HG02571 (cell line): ENCODE measurements around the gene CDCA7L.

ENCODE experiments used
- ATAC-seq: cut with Tn5 transposase; IDR thresholded peaks from one replicate; pipeline ENCODE4 v1.9.1; 2021; ENCODE audit warnings: mild to moderate bottlenecking, moderate library complexity; ENCODE audit not compliant: unreplicated experiment

Gene CDCA7L, protein sequence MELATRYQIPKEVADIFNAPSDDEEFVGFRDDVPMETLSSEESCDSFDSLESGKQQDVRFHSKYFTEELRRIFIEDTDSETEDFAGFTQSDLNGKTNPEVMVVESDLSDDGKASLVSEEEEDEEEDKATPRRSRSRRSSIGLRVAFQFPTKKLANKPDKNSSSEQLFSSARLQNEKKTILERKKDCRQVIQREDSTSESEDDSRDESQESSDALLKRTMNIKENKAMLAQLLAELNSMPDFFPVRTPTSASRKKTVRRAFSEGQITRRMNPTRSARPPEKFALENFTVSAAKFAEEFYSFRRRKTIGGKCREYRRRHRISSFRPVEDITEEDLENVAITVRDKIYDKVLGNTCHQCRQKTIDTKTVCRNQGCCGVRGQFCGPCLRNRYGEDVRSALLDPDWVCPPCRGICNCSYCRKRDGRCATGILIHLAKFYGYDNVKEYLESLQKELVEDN

DNA sequence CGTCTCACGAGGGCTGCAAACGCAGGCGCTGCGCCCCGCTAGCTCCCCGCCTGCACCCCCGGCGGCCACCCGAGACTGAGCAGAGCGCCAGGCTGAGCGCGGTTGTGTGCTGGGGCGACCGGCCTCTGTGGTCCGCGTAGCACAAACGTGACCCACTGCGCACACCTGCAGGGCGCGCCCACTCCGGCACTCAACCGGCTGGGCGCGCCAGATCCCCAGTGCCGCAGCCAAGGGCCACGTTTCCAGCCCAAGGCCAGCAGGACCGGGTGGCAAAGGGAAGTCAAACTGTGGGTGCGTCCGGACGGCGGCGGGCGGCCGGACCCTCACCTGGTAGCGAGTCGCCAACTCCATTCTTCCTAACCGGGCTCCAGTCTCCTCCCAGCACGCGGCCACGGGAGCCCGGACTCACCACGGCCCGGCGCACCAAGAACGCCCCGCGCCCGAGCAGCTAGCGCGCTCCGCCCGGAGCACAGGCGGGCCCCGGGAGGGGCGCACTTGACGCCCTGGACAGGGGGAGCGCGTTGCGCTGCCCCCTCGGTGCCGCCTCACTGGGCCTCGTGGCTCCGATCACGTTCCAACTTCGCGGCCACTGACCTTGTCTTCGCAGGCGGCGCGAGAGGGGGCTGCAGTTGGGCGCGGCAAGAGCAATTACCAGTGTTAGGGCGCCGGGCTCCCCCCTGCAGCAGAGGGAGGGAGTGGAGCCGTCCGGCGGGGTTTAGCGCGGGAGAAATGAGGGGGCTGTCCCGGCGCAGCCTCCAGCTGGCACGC lies at the start of gene CDCA7L:
TSS of gene CDCA7L (minus strand) at position 446 of the 768 bp plus-strand sequence. CDS start at position 351, 95 bp downstream.
- peak; percentile 87 for ATAC-seq

DNA sequence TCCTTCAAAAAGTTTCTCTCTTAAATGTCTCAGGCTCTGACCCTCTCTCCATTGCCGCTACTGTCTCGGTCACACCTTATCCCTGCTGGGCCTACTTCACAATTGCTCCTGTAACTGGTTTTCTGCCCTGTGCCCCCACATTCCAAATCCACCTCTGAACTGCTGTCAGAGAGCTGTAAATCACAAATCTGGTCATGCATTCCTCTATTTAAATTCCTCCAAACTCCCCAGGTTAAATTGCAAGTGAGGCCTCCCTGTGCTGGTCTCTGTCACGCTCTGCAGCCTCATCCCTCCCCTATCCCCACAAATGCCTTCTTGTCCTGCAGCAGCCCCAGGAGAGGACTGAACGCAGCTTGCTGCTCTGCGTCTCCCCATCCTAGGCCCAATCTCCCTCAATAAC lies 40.4 kb upstream of the CDCA7L start:
- ATAC-seq = no peak

DNA sequence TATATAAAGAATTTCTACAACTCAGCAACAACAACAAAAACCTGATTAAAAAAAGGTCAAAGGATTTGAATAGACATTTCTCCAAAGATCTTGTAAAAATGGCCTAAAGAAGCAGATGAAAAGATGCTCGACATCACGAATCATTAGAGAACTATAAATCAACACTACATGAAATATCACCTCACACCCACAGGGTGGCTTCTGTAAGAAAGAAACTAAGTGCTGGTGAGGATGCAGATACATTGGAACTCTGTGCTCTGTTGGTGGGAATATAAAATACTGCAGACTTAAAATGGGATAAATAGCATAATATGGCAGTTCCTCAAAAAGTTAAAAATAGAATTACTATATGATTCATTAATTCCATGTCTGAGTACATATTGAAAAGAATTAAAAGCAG lies 38.3 kb upstream of the CDCA7L start:
- no peak for ATAC-seq

DNA sequence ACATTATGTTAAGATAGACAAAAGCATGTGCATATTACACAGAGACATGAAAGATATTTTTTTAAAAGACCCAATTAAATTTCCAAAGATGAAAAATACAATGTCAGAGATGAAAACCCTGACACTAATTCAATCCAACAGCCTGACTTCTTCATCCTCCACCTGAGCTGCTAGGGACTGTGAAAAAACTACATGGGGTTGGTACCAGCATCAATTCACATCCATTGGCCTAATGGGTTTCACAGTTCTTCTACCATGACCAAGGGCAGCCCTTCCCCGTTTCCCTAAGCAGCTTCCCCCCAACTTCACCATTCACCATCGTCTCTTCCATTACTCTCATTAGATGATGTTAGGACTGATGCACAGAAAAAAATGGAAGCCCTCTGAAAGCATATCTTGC lies 37.4 kb upstream of the CDCA7L start:
- ATAC-seq = no peak

DNA sequence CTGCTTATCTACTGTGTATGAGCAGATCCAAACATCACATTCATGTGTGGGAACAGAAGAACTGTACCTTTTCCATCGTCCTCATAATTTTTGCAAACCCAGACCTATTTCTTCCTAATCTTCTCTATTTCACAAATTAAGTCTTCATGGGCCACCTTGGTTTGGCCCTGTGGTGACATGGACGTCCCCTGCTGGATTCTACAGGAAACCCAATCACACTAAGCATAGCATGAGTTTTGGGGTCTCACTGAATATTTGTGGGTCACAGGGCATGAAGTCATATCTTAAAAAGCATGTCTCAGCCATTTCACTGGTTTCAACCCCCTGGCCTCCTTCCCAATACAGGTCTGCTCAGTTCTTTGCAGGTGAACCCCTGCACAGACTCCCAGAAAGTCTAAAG lies 35.8 kb upstream of the CDCA7L start:
- no peak for ATAC-seq

DNA sequence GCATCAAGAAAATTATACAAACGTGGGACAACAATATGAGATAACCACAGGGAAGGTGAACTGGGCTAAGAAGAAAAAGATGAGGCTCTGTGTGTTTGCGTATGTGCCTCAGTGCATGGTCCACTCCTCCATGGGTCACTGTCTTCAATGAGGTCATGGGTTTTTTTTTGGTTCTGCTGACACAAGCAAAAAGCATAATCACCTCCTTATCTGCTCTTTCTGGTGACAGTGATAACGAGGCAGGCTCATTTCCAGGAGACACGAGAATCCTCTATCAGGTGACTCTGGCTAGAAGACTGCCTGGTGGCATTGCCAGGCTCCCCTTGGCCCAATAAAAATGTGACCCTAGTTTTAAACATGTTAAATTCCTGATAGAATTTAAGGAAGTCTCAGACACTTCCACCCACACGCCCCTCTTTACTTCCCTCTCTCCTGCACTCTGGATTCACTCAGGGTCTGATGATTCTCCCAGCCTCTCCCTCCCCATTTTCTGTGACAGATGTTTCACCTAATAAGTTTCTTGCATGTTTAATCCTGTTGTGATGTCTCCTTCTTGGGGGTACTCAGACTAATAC lies 35.3 kb upstream of the CDCA7L start:
- ATAC-seq = no peak

DNA sequence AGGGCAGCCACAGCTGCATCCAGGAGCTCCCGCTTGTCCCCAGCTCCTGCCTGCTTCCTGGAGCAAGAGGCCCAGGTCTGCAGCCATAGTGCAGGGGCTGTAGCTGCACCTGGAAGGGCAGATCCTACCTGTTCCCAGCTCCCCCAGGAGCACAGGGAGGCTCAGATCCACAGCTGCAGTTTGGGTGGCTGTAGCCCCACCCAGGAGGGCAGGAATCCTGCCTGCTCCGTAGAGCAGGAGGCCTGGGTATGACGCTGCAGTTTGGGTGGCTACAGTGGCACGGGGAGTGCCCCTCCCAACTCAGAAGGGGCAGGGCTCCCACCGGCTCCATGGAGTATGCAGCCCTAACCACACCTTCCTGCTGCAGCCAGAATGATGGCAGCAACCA lies 26.7 kb upstream of the CDCA7L start:
- ATAC-seq = no peak

DNA sequence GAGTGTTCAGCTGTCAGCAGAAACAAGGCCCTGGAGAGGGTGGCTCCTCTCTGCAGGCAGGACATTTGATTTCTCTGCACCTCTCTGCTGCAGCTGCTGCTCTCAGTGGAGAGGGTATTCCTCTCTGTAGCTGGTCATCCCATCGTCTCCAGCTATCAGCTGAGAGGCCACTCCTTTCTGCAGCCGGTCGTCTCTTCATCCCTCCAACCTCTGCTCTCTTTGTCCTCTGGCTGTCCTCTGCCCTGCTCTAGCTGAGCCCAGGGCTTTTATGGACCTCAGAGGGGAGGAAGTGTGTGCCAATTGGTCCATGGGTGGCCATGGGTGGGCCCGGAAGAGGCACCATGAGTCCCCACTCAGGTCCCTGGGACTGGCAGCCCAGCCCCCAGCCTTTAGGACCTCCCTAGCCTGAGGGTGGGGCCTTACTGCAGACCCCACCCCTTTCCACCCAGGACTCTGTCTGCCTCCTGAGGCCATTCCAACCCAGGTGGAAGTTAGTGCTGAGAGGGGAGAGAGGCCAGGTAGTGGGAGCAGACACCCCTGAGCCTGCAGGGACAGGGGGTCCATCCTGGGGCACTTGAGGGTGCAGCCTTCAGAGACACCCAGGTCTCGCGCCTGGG lies 26.2 kb upstream of the CDCA7L start:
- no peak for ATAC-seq

DNA sequence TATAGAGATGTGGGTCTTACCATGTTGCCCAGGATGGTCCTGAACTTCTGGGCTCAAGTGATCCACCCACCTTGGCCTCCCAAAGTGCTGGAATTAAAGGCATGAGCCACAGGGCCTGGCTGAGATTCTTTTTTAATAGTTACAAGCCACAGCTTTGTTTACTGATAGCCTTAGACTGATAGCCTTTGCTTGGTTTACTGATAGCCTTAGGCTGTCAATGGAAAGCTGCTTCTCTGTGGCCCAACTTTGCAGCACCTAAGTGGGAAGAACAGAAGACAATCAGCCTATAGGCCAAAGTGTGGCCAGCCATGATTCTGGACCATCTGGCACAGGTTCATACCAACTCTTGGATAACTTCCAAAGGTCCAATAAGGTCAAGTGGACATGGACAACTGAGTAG lies 24.1 kb upstream of the CDCA7L start:
- ATAC-seq = no peak

DNA sequence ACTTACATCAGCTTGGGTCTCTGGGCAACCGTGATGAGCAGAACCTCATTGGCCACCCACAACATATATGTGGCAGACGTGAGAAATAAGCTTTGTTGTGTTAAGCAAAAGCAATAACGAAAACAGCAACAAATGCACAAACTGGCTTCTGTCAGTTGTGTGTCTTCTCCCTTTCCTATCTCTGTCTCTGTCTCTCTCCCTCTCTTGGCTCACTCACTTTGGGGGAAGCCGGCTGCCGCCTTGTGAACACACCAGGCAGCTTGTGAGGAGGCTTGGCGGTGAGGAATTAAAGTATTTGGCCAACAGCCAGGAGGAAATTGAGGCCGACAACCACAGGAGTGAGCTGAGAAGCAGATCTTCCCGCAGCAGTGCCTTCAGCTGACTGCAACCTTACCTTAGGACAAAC lies 21.9 kb upstream of the CDCA7L start:
- no peak for ATAC-seq

DNA sequence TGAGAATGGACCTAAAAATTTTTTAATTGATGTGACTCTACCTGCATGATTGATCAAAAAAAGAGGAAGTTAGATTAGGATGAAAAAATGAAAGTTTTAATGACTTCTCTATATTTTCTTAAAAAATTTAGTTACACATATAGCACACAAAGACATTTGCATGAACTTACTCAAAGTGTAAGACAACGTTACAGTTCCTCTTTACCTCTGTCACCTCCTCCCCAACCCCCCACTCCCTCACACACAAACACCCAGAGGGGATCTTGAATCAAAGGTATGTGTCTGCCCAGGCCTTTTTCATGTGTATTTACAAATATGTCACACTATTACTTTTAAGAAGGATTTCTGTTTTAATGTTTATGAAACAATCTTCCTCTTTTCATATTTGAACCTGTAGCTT lies 20.6 kb upstream of the CDCA7L start:
- ATAC-seq = peak; percentile 82

DNA sequence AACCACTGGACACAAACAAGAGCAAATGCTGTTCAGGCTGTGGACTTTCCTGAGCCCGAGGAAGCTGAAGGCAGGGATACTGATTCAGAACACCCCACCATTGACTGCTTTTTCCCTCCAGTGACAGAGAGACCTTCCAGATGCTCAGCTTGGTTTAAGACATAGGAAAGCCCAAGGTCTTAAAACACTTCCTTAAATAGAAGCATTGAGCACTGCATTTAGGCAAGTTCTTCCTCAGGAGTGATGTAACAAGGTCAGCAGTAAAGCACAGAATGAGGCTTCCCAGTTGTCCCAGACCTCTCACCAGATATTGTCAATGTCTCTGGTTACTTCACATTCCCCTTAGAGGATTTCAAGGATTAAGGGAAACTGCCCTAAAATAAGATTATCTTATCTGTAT lies 19.6 kb upstream of the CDCA7L start:
- ATAC-seq = no peak

DNA sequence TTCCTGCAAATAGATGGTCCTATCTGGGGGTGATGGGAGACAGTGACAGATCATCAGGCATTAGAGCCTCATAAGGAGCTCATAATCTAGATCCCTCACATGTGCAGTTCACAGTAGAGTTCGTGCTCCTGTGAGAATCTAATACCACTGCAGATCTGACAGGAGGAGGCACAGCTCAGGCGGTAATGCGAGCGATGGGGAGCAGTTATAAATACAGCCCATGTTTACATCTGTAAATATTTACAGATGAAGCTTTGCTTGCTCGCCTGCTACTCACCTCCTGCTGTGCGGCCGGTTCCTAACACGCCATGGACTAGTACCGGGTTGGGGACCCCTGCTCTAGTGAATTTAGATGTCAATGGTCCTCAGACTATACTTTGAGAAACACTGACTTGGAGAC lies 17.0 kb upstream of the CDCA7L start:
- ATAC-seq = no peak

DNA sequence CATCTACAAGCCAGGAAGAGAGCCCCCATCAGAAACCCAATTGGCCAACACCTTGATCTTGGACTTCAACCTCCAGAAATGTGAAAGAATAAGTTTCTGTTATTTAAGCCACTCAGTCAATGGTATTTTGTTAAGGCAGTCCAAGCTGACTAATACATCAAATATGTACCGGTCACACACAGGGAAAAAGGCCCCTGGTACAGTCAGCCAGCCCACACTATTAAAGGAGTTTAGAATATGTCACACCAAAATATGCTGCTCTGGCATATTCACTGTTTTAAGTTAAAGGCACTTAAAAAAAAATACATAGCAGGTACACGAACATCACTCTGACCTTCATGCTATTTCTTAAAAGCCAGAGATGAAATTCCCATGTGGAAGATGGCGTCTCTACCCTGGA lies 15.2 kb upstream of the CDCA7L start:
- ATAC-seq = no peak

DNA sequence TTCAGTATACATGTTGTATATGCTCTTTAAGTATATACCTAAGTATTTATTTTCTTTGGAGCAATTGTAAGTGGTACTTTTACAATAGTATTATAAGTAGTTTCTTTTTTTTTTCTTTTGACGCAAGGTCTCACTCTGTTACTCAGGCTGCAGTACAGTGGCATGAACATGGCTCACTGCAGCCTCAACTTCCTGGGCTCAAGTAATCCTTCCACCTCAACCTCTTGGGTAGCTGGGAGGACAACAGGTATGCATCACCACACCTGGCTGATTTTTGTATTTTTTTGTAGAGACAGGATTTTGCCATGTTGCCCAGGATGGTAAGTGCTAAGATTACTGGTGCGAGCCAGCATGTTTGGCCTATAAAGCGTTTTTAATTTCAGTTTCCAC lies 13.7 kb upstream of the CDCA7L start:
- no peak for ATAC-seq

DNA sequence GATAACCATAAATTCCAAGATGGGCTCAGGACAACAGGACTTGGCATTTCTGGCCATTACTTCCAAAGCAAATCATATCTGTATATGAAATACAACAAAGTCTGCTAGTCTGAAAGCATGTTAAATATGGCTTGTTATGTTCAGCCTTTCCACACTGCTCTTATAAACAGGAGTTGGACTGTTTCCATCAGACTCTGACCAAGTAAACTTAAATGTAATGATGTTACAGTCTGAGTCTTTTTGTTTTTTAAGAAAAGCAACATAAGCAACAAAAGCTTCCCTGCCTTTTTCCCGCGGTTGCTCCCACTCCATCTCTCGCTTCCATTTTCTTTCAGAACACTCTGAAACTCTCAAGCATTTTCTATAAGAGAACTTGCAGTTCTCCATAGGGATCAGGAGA lies 8.1 kb upstream of the CDCA7L start:
- no peak for ATAC-seq

DNA sequence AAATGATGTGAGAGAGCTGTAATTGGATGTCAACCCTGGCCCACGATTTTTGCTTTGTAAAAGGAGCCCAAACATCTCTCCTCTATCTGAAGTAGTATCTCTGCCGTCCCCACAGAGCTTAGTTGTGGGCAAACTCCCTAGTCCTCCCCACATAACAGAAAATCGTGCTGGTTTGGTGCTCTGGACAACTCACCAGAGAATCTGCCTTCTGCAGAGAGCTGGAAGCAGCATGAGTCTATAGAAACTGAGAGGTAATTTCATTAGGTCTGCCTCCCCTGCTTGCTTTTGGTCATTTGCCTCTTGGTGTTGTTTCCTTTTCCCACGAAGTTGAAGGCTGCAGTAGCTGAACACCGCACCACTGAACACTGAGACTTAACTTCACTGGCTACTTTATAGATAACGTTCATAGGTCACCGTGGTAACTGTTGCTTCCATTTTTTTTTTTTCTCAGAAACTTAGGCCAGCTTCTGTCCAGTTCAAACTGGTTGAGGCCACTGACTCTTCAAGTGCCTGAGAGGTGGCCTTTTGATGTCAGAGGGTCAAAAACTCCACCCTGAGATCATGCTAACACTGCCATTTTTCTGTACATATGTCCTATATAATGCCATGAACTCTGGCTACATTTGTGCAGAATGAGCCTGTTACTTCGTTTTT lies 3.3 kb upstream of the CDCA7L start:
- no peak for ATAC-seq

DNA sequence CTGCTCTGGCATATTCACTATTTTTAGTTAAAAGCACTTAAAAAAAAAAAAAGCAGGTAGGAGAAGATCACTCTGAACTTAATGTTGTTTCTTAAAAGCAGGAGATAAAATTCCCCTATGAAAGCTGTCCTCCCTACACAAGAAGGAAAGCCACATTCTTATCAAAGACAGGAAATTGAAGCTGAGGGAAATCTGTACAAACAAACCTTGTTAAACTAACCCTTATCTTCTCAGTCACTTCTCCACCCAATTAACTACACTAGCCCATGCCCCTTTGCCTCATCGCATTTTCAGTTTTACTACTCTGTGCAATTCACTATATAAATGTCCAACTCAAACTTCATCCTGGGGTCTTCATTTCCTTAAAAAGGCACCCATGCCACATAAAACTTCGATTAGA lies 2.7 kb upstream of the CDCA7L start:
- no peak for ATAC-seq

DNA sequence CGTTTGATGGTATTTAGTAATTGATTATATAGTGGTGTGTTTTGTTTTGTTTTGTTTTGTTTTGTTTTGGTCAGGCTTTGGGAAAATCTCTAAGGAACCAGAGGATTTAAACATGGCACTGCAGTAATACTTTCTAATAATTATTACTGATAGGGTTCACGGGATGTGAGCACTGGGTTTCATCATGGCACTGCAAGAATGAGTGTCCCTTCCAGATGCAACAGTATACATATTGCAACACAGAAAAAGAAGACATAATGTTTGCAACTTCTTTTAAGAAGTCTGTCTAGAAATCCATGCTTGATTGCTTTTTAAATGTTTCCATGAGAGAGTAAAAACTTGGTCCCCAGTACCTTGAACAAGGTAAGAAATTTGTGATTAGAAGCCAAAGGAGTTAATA lies 2.2 kb upstream of the CDCA7L start:
- no peak for ATAC-seq

DNA sequence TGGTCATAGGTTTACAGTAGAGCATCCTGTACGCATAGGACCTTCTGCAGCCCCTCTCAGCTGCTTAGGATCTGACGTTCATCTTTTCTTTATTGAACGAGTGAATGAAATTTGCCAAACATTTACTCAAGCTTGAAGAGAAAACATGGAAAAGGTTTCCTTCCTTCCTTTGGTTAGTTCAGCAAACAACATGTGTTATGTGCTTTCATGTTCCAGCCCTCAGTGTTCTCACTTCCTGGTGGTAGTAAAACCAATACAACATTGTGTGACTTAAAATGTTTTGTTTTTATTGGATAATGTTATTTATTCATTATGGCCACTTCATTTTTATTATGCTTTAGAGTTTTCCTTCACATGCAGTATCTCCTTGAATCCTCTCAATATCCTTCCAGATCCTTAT lies 1.4 kb upstream of the CDCA7L start:
- ATAC-seq = no peak

DNA sequence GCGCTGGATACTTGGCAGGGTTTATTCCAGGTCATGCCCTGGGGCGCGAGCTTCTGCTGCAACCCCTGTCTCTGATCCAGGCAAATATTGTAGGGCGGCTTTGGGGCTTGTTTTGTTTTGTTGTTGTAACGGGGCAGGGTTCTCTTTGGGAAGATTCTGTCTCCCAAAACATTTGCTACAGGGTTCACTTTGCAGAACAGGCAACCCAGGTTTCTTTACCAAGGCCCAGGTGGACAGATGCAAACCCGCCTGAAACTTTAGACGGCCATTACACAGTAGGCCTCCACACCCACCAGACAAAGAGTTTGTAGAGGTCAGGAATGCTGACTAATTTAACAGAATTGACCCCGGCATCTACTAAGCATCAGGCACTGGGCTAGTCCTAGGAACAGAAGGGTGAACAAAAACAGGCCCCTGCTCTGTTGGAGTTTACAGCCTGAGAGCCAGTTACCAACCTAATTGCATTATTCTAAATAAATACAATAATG lies 567 bp upstream of the CDCA7L start:
- ATAC-seq = no peak
